NCI-H345 (cell line): Measurements from ENCODE around the gene GSS.
"Not testable (repeated sequence)": the region's sequence is repeated elsewhere in the genome, so short reads cannot be mapped to it uniquely, and the experiment has no call there.

Experiments
- DNase-seq: peaks from one replicate; lab custom pipeline; 2025; lab: John Stamatoyannopoulos, UW

Gene GSS

DNA sequence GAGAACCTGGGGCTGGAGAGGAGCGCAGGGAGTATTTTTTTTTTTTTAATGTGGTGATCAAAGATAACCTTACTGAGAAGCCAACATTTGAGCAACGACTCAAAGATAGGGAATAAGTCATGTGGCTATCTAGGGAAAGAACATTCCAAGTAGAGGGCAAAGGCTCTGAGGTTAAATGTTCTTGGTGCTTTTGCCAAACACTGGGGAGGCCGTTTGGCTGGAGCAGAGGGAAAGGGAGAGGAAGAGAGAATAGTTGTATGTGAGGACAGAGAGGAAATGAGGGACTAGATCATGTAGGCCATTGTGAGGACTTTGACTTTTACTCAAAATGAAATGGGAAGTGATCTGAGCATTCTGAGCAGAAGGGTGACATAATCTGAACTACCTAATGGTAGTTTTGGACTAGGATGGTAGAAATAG is 51.4 kb downstream of the GSS start:
- DNase-seq = no peak

DNA sequence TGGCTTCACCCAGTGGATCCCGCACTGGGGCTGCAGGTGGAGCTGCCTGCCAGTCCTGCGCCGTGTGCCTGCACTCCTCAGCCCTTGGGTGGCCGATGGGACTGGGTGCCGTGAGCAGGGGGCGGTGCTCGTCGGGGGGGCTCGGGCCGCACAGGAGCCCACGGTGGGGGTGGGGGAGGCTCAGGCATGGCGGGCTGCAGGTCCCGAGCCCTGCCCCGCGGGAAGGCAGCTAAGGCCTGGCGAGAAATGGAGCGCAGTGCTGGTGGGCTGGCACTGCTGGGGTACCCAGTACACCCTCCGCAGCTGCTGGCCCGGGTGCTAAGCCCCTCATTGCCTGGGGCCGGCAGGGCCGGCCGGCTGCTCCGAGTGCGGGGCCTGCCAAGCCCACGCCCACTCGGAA is 56.9 kb downstream of the GSS start:
- not testable (repeated sequence) for DNase-seq

DNA sequence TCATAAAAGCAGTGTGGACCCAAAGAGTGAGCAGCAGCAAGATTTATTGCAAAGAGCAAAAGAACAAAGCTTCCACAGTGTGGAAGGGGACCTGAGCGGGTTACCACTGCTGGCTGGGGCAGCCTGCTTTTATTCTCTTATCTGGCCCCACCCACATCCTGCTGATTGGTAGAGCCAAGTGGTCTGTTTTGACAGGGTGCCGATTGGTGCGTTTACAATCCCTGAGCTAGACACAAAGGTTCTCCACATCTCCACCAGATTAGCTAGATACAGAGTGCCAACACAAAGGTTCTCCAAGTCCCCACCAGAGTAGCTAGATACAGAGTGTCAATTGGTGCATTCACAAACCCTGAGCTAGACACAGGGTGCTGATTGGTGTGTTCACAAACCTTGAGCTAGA is 57.5 kb downstream of the GSS start:
- not testable (repeated sequence) for DNase-seq

DNA sequence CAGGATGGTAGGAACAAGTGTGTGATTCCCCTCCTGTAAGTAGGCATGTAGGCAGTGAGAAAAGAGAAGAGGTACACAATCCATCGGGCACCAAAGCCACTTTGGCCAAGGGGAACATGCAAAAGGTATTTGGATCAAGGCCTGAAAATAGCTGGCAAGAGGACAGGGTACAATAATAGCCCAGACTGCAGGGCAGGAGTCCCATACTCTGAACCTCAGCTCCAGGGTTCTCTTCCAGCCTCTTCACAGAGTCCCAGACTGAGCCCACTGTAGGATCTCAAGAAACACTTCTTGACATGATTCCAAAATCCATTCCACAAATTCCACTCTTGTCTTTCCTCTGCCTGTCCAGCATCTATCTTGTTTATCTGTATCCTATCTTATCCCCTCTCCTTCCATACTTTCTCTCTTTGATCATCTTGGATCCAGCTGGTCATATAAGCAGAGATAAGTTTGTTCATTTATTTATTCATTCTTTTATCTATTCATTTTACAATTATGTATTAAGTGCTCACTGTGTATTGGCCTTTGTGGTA is 59.5 kb downstream of the GSS start:
- no peak for DNase-seq

DNA sequence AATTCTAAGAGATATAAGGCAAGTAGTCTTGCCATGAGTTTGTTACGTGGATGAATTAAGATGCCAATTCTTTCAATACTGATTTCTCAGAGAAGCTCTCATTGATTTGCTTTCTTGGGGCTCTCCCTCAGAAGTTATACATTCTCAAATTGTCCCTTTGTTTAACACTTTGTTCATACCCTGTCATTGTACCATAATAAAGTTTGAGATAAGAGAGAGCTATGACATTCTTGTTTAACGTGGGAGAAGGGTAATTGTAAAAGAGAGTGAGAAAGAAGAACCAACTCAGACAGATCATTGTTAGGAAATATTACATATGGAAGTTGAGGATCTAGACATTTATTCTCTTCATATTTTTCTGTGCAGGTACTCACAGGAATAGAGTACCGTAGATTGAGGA is 60.1 kb downstream of the GSS start:
- no peak for DNase-seq

DNA sequence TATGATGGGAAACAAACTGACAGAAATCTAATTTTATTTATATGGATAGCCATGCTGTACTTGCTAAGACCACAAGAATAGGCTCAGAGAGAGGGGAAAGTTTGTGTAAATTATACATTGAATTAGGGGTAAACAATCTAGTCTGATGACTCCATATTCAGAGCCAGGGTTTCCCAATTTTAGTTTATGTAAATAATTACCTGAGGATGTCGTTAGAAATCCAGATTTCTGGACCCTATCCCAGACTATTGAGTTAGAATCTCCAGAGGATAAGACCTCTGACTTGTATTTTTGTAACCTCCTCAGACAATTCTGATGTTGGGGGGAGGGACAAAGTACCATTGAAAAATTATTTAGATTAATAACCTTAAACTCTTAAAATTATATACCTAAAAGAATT is 60.9 kb downstream of the GSS start:
- no peak for DNase-seq

DNA sequence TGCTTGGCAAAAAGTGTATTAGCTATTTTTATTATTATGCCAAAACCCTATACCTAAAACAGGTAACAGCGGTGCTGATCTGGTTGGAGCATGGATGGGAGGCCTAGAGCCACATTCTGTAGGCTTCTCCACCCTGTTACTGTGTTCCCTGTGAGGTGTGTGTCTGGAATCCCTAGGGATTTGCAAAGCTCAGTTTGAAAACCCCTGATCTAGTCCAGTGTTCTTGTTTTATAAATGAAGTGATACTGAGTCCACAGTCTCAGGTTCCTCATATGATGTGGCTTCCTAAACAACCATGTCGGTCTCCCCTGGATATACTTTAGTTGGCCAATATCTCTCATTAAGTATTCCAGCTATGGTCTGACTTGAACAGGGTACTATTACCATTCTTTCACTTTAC is 62.9 kb downstream of the GSS start:
- DNase-seq = no peak

DNA sequence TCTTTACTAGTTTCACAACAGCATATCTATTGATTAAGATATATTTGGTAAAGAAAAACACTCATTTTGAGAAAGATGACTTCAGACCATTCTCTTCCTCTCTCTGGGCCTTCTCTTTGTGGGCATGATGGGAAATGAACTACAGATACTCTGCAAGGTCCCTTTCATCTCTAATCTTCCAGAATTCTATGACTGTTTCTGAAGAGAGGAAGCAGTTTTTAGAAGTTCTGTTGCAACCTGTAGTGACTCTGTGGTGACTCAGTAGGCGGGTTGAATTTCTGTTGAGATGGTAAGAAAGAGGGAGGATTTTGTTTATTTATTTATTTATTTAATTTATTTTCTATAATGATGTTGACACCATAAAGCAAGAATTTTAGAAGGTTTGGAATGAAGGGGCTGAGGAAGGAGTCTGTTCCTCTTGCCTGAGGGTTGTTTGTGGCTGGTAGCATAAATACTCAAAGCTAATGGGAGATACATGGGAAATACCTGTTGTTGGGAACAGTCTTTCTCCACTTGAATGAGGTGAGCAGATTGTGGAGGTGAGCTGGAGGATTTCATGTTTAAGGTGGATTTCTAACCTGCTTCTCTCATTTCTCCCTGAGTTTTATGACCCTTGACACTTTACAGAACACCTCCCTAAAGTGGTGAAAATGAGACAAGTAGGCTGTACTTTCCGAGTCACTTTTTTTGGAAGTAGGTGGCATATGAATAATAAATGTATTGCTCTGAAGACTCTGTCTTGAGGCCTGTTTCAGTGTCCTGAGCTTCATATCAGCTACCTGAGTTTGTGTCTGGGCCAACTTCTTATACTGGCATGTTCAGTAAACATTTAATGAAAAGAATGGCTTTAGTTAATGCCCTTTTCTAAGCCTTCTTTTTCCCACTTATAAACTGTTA is 64.2 kb downstream of the GSS start:
- DNase-seq = no peak

DNA sequence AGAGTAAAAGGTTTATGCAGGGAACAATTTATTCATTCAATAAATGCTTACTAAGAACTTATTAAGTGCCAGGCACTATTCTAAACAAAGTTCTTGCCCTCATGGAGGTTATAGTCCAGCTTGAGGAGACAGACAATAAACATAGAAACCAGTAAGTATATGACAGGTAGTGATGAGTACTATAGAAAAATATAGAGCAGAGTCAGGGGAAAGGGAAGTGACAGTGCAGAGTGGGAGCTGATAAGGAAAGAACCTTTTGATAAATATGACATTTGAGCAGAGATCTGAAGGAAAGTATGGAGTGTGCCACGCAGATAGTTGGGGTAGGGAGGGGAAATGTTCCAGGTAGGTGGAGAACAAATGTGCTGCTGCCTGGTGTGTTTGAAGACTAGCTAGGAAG is 67.1 kb downstream of the GSS start:
- no peak for DNase-seq

DNA sequence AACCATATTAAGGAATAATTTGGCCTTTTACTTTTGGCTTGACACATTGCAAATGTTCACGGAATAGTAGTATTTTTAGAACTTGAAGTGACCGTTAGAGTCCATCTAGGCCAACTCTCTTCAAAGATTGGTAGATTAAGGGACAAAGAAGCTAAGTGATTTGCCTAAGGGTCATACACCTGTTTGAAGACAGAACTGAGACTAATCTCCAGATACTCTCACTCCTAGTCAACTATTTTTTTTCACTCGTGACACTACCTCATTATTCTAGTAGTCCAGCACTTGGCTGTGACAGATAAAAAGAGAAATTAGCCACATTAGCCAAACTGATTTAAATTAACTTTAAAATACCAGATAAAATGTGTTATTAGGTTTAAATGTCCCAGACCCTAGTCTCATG is 68.6 kb downstream of the GSS start:
- DNase-seq = no peak

DNA sequence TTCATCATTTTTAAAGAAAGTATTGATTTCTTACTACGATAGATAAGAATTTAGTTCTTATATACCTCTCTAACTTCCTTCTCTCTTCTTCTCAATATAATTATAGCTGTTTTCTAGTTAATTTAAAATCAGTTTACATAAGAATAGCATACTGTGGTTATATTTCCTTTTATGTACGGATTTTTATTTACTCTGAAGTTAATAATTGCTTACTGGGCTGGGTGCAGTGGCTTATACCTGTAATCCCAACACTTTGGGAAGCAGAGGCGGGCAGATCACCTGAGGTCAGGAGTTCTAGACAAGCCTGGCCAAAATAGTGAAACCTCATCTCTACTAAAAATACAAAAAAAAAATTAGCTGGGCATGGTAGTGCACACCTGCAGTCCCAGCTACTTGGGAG is 69.5 kb downstream of the GSS start:
- DNase-seq = no peak

DNA sequence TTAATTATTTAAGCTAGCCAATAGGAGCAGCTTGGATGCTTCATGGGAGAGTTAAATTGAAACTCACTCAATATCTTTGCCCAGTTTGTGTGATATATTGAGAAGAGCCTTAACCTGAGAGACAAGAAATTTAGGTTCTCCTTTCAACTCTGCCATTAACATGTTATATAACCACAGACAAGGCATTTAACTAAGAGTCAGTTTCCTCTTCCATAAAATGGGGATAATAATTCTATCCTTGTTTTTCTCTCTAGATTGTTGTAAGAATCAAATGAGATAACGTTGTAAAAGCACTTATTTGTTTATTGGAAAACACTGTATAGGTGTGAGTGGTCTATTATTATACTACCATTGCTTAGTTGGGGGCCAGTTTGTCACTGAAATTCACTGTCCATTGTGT is 71.3 kb downstream of the GSS start:
- DNase-seq = no peak

DNA sequence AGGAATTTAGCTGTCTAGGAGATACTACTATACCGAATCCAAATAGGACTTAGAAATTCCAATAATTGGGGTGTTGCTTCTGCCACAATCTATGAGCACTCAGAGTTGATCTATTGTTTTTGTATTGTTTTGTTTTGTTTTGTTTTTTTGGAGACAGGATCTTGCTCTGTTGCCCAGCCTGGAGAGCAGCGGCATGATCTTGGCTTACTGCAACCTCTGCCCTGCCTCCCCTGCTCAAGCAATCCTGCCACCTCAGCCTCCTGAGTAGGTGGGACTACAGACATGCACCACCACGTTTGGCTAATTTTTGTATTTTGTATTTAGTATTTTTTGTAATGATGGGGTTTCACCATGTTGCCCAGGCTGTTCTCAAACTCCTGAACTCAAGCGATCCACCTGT is 71.8 kb downstream of the GSS start:
- no peak for DNase-seq

DNA sequence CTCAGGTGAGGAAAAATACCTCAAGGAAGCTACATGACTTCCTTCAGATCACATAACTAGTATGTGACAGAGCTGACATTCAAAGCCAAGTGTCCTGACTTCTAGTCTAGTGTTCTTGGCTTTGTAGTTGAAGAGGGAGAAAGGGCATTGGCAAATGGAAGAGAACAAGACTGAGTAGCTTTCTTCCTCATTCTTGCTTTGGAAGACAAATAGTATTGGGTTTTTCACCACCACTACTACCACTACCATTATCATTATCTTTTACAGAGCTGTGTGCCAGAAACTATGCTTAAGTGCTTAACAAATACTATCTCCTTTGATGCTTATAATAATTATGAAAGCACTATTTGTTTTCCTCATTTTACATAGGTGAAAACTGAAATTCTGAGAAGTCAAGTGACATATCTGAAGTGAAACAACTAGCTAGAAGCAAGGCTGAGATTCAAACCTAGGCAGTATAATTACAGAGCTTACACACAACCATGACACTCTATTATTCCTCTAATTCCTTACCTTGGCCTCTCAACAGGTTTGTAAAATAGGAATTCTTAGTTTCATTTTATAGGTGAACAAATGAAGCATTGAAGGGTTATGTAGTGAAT is 72.4 kb downstream of the GSS start:
- DNase-seq = no peak

DNA sequence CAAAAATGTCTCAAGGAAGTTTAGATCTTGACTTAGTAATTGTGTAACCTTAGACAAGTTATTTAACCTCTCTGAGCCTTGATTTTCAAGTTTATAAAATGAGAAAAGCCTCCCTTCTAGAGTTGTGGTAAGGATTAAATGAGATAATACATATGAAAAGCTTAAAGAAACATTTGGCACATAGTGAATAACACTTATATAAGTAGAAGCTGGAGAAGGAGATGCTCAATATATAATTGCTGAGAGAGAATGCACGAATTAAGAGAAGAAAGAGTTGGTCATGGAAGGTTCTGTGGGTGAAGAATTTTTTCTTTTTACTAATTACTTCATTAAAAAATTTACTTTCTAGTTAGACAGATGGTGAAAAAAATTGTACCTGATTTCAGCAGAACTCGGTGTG is 73.9 kb downstream of the GSS start:
- no peak for DNase-seq

DNA sequence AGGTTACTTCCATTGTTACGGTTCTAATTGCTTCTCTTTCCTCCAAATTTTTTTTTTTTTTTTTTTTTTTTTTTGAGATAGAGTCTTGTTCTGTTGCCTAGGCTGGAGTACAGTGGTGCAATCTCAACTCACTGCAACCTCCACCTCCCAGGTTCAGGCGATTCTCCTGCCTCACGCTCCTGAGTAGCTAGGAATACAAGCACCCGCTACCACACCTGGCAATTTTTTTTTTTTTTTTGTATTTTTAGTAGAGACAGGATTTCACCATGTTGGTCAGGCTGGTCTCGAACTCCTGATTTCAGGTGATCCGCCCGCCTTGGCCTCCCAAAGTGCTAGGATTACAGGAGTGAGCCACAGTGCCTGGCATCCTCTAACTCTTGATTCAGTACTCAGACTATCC is 74.6 kb downstream of the GSS start:
- DNase-seq = not testable (repeated sequence)

DNA sequence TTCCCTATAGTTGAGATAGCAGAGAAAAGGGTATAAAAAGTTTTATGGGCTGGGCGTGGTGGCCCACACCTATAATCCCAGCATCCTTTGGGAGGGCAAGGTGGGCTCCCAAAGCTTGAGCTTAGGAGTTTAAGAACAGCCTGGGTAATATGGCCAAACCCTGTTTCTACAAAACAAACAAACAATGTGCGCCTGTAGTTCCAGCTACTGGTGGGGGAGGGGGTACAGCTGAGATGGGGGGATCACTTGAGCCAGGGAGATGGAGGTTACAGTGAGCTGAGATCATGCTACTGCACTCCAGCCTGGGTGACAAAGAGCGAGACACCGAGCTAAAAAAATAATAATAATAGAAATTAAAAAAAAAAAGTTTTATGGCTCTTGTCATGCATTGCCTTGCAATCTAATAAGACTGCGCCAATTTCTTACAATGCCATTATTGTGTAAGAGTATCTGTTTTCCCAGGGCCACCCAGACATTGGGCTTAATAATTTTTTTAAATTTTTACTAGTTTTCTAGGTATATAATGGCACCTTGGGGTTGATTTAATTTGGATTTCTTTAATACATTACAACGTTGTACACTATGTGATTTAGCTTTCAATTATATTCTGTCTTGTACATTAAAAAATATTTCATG is 75.3 kb downstream of the GSS start:
- DNase-seq = no peak
